ENCODE results near the gene TSPAN13.

Gene TSPAN13

DNA sequence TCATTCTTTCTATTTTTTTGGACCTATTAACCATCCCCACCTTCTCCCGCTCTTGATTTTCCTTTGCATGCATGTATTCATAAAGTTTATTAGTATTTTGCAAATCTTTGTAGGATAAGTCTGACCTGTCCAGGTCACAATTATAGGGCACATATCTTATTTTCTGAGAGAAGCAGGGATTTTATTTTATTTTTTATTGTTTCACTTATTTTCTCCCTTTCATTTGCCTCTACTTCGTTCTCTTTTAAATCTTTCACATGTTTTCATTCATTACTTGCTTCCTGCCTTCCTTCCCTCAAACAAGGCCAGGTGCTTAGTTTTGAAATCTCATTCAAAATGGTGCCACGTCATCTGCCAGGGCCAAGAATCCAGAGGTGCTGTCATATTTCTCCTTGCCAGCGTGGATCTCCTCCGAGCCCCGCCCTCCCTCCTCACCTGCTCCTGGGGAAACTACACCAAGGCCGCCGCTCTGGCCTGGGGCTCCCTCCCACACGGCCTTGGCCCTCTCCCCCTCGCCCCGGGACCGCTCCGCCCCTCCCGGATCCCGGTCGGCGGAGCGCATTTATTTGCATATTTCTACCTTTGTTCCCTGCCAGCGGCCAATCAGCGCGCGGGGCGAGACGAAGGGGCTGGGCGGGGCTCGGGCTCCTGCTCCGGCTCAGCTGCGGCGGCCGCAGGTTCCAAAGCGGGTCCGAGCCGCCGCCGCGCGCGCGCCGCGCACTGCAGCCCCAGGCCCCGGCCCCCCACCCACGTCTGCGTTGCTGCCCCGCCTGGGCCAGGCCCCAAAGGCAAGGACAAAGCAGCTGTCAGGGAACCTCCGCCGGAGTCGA lies at the start of gene TSPAN13:
TSPAN13 (plus strand) TSS at position 654 of the 830 bp plus-strand sequence. CDS start 213 bp downstream, outside the sequence.
- peak; percentile 23 for DNase-seq (ENCODE audit: low read depth)

DNA sequence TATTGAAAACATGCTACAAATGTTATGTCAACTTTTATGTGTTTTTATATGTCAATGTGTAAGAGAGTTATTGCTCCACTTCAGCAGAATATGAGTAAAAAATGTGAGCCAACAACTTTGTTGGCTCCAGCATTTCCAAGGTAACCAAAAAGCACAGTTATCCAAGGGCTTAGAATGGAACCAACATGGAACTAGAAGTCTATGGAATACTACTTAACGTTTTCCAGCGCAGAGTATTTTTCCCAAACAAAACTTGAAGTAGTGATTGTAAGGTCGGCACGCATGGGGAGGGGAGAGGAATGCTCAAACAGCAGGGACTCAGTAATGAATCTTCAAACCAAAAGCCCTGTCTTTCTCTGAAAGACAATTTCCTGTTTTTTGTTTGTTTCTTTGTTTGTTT lies 45.0 kb upstream of the TSPAN13 start:
- no peak for DNase-seq (ENCODE audit: low read depth)

DNA sequence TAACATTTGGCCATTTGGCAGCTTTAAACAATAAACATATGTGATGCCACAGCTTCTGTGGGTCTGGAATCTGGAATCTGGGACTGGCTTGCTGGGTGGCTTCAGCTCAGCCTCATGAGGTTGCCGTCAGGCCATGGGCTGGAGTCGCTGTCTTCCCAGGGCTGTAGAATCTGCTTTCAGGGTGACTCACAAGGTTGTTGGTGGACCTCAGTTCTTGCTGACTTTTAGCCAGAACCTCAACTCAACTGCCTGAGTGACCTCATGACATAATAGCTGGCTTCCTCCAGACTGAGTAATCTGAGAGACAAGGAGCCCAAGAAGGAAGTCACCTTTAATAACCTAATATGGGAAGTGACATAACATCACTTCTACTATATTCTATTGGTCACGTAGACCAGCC lies 44.6 kb upstream of the TSPAN13 start:
- DNase-seq (ENCODE audit: low read depth): no peak

DNA sequence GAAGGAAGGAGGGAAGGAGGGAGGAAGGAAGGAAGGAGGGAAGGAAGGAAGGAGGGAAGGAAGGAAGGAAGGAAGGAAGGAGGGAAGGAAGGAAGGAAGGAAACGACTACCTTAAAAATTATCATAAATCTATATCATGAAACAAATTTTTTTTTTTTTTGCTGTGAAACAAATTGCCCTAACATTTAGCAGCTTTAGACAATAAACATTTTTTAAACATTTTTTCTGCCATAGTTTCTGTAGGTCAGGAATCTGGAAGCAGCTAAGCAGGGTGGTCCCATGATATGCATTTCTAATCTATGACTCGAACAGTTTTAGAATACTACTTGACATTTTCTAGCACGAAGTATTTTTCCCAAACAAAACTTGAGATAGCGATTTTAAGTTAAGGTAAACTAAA lies 42.9 kb upstream of the TSPAN13 start:
- no peak for DNase-seq (ENCODE audit: low read depth)

DNA sequence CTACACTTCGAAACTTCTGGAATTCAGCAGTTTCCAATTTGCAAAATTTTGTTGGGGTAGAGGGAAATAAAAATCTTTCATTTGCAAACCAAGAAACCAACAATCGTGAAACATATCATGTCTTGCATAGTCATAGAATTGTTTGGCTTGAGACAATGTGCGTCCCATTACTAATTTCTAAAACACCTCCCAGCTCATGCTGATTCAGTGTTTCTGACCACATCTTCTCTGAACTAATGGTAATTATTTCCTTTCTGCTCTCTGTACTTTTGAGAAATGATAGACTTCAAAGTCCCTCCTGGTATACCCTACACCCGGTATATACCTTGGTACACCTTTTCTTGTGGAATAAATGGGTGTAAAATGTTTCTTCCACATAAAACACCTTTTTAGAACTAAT lies 41.8 kb upstream of the TSPAN13 start:
- DNase-seq (ENCODE audit: low read depth): no peak

DNA sequence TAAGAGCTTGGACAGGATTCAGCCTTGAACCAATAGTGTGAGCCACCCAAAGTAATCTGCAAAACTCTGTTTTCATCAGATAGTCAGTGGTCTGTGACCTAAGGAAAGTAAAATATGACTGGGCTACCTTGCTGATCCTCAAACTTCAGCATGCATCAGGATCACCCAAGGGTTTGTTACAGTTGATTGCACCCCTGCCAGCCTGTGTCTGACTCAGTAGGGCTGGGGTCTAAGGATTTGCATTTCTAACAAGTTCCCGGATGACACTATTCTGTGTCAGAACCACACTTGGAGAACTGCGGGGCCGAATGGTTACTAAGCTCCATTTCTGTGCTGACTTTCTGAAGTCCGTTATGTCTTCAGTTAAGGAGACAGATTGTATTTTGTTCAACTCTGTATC lies 40.6 kb upstream of the TSPAN13 start:
- DNase-seq (ENCODE audit: low read depth): no peak

DNA sequence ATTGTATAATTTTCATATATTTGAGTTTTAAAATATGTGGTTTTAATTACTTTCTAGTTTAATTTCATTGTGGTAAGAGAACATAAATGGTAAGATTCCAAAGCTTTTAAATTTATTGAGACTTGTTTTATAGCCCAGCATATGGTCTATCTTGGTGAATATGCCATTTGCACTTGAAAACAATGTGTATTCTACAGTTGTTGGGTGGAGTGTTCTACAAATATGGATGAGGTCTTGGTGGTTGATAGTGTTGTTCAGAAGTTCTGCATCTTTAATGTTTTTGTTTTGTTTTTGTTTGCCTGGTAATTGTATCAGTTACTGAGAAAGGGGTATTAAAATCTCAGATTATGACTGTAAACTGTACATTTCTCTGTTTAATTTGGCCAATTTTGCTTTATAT lies 37.6 kb upstream of the TSPAN13 start:
- no peak for DNase-seq (ENCODE audit: low read depth)

DNA sequence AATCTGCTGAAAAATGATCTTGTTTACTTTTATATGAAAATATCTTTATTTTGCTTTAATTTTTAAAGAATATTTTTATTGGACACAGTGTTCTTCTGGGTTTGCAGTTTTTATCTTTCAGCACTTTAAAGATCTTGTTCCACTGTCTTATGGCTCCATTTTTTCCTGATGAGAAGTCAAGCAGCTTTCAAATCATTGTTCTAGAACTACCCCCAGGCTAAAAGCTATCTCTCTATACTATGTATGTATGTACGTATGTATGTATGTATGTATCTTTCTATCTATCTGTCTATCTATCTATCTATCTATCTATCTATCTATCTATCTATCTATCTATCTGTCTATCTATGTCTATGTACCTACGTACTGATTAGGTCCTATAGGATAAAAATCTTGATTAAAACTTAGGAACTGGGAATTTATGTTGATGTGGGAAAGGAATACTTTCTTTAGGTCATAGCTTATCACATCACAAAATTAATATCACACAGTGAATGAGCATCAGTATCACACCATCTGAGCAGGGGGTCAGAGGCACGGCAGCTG lies 35.4 kb upstream of the TSPAN13 start:
- DNase-seq (ENCODE audit: low read depth): no peak

DNA sequence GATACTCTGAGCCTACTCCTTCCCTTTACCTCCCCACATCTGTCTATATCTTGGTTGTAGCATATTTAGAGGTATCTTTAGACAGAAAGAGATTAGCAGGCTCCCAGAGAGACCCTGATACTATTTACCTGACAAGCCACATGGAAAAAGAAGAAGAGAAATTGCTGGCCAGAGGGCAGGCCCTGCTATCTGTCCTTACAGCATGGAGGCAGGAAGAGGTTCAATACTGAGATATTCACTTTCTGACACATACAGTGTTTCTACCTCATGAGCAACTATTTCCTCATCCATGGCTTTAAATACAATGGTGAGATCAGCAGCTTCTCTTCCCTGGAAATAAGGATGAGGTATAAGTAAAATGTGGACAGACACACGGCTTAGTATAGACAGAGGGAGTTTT lies 33.9 kb upstream of the TSPAN13 start:
- DNase-seq (ENCODE audit: low read depth): no peak

DNA sequence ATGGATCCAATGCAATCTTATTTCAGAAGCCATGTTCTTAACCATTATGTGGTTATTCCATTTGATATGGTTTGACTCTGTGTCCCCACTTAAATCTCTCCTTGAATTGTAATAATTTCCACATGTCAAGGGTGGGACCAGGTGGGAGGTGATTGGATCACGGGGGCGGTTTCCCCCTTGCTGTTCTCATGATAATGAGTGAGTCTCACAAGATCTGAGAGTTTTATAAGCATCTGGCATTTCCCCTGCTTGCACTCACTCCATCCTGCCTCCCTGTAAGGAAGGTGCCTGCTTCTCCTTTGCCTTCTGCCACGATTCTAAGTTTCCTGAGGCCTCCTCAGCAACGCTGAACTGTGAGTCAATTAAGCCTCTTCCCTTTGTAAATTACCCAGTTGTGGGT lies 32.0 kb upstream of the TSPAN13 start:
- DNase-seq (ENCODE audit: low read depth): no peak

DNA sequence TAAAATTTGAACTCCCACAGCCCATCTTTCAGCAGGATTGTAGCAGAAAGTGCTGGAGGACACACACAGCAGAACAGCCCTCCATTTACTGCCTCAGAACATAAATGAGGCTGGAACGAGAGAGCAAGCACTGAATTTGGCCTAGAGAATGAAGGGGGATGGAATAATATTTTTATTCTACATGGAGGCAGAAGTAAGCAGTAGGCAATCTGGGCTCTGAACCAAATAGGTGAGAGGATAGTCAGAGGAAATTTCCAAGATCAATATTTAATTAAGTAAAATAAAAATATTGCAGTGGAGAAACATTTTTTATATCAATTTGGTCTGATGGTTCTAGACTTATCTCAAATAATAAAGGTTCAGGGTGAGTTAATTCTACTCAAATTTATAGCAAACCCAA lies 29.2 kb upstream of the TSPAN13 start:
- no peak for DNase-seq (ENCODE audit: low read depth)

DNA sequence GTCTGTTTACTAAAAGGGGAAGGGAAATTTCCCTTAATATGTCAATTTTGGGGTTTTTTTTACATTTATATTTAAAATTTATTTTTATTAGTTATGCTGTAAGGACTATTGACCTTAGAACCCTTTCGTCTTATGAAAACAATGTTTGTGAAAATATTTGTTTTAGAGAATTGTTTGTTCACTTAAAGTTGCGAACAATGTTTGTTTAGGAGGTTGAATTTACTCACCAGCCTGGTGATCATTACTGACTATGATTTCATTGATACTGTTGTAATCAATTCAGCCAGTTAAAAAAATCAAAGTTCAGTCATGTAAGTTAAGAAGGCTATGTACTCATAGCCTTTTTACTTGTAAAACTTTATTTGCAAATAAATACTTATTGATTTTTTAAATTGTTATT lies 27.4 kb upstream of the TSPAN13 start:
- no peak for DNase-seq (ENCODE audit: low read depth)

DNA sequence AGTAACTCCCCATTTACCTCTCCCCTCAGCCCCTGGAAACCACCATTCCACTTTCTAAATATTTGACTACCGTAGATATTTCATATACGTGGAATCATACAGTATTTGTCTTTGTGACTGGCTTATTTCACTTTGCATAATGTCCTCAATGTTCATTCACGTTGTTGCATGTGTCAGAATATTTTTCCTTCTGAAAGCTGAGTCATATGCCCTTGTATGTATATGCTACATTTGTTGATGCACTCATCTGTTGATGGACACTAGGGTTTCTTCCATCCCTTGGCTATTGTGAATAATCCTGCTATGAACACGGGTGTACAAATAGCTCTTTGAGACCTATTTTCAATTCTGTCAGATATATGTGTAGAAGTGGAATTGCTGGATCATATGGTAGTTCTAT lies 25.8 kb upstream of the TSPAN13 start:
- no peak for DNase-seq (ENCODE audit: low read depth)

DNA sequence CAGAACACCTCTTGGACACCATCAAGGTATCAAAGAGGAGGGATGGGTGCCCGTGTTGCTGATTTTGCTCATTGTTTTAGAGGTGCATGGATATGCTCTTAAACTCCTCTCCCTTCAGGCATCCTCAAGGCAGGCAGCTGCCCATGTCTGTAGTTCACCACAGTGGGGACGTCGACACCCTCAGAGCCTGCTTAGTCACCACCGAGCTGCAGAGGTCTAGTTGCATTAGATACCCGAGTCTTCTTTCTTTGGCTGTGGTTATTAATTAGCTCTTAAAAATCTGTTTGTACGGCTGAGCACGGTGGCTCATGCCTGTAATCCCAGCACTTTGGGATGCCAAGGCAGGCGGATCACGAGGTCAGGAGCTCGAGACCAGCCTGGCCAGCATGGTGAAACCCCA lies 24.7 kb upstream of the TSPAN13 start:
- no peak for DNase-seq (ENCODE audit: low read depth)

DNA sequence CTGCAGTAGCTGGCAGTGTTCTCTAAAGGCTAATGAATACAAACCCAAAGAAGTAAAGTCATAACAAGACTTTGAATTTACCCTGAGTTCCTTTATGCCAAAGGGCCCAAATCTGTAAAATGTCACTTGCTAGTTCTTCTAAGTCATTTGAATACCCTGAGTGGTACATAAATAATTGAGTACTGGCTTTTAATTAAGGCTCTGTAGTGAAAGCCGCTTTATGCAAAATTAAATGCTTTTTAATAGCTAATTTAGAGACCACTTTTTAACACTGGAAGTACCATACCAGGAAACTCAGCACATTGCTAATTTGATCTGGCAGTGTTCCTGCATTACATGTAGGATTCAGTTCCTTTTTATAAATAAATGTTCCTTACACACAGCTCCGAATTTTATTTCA lies 24.0 kb upstream of the TSPAN13 start:
- no peak for DNase-seq (ENCODE audit: low read depth)

DNA sequence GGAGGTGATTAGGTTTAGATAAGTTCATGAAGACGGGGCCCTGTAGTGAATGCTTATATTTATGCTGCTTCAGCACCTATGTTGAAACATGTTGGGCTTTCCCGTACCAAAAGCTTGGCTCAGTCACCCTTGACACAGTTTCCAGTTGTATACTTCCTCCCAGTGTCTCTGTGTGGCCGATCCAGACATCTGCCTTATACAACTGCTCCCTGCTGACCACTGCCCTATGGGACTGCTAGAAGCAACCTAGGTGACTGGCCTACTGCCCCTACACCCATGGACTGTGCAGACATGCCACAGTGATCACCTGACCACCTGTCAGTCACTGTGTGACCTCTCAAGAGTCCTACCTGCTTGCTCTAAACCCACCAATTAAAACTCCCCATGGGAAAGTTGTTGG lies 22.6 kb upstream of the TSPAN13 start:
- no peak for DNase-seq (ENCODE audit: low read depth)

DNA sequence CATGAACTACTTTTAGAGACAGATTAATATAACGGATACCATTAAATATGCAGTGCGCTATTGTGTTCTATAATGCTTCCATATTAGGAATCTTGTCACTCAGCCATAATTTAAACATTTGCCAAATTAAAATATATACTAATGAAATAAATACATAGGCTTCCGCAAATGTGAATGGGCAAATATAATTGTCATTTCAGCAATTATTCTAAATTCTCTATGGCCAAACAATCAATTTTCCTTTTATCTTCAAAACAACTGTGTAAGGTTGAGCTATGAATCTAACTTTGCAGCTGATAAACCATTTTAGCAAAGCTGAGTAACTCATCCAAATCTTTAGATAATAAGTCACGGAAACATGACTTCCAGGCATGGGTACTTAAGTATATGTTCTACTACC lies 20.7 kb upstream of the TSPAN13 start:
- DNase-seq (ENCODE audit: low read depth): no peak

DNA sequence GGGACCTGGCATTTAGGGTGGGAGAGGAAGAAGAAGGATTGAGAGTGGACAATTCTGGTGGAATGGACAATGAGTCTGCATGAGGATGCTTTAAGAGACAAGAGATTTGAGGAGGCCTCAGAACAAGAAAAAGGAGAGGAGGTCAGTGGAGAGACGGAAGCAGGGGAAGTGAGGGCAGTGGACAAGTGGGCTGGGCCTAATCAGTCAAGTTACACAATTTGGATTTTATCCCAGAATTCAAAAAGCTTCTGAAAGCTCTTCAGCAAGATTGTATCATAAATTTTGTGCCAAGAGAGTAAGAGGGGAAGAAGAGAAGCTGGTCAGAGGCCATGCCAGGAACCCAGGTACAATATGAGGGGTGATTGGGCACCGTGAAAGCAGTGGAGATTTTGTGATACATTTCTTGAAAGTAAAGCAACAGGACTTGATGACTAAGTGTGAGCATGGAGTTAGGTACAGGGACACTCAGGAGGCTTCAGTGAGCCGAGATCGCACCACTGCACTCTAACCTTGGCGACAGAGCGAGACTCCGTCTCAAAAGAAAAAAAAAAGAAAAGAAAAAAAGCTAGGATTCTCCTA lies 19.3 kb upstream of the TSPAN13 start:
- no peak for DNase-seq (ENCODE audit: low read depth)

DNA sequence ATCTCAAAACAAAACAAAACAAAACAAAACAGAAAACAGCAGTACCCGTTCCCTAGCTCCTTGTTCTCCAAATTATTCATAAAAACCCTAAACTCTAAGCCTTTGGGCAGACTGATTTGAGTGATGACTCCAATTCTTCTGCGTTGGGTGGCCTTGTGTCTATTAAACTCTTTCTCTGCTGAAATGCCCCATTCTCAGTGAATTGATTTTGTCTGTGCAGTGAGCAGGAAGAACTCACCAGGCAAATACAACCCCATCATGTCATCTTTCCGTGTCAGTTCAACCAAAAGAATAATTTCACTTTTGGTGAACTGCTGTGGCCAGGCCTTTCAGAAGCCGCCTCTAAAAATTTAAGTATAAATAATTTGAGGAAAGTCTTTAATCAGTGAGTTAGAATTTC lies 18.5 kb upstream of the TSPAN13 start:
- no peak for DNase-seq (ENCODE audit: low read depth)

DNA sequence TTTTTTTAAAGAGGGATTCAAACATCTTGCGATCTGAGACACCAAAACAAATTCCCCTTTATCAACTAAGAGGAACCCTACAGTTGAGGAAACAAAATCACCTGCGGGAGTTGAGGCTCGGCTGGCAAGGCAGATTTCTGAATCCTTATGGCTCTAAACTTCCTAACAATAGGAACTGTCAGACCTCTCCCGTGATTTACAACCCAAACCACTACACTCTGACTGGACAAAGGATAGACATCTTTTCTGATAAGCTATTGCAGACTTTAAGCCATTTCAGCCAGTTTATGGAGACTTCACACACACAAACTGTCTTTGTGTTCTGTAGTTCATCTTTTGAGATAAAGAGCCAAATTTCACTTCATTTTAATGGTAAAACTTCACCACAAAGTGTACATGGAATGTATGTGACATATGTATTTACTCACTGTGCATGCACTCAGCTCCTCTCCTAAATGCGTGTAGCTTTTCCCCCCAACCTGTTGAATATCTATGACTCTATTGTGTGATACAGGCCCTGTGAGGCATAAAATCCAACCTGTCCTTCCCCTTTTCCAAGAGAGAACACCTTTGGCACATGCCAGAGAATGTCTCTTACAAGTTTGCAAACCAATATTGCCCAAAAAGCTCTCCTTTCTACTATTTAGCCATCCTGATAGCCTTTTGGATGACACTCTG lies 15.4 kb upstream of the TSPAN13 start:
- DNase-seq (ENCODE audit: low read depth): no peak

DNA sequence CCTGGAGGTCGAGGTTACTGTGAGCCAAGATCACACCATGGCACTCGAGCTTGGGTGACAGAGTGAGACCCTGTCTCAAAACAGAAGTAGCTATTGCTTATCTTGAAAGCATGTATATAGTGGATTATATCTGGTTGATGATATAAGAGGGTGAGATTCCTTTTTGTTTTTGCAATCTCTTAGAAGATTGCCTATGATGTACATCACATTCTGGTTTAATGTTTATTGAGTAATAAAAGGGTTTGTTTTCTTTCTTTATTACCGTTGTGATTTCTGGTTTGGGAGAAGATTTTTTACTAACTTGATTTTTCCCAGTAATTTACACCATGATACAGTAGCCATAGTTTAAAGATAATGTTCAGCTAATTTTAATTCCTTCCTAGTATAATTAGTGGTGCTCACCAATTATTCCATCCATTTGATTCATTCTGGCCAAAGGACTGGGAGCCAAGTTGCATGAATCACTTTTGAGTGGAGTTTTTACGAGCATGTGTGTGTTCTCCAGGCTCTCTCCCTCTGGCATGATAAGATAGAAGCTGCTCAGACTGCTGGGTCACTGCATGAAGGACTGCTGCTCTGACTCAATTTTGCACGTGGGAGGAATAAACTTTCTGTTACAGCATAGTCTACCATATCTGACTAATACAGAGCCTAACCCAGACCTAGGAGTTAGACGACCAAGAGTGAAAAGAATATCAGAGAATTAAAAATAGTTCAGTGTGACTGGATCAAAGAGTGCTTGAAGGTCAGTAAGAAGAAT lies 13.5 kb upstream of the TSPAN13 start:
- DNase-seq (ENCODE audit: low read depth): no peak

DNA sequence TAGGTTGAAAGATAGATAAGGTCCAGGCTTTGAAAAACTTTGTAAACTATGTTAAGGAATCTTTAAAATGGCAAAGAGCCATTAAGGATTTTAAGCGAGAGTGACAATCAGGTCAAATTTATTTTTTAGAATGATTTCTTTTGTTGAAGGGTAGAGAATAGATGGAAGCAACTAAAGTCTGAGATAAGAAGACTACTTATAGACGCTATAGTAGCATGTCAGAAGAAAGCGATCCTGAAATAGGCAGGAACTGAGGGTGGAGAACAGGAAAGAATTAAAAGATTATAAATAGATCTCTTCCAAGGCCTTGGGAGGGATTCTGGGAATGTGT lies 13.0 kb upstream of the TSPAN13 start:
- no peak for DNase-seq (ENCODE audit: low read depth)

DNA sequence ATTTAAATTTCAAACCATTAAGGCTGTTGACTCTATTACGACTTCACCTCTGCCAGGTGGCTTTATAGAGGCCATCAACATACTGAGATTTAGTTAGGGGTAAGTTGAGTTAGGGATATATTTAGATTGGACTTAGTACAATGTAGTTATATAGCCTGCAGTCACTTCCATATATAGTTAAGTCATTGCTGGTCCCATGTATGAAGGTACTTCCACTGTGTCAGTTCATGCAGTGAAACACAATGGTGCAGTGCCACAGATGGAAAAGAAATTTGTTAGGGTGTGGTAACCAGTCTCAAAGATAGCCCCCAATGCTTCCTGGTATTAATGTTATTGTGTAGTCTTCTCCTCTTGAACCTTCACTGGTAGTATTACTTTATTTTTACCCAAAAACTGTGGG lies 12.6 kb upstream of the TSPAN13 start:
- no peak for DNase-seq (ENCODE audit: low read depth)

Data from stimulated activated CD8-positive, alpha-beta memory T cell treated with anti-CD3 and anti-CD28 coated beads, Interleukin-7, amount 100 ng/mL, for 24 hours (primary cell).